Measurements from ENCODE around the gene TMLHE. TPM values are rescaled to one million over a fixed set of nuclear protein-coding genes. Genes with fewer than 3 reads are reported as not detected.

TMLHE gene
- total RNA-seq, 1 experiment from 2014 or later = 12.2 TPM

Small RNA genes lying within 50 kb of the gene (microRNA-seq; reads per million reads assigned to microRNA genes)
- not detected for gene MIR1184-3 (ENCODE audit: borderline number of aligned reads)

Other genes with a start within 250 kb of the TMLHE start
- gene F8A2, start 230.9 kb downstream of the TMLHE start, total RNA-seq (2021; ENCODE audit: unreplicated experiment) = not detected
- gene F8A3, start 154.3 kb downstream of the TMLHE start, total RNA-seq (2021; ENCODE audit: unreplicated experiment) = not detected
- 0.22 TPM for gene SPRY3, start 366 bp downstream of the TMLHE start, total RNA-seq (2021; ENCODE audit: unreplicated experiment)